GM13976 (cell line): ENCODE measurements around the gene NDUFB10.
"Not testable (repeated sequence)": the region's sequence is repeated elsewhere in the genome, so short reads cannot be mapped to it uniquely, and the experiment has no call there.

Experiments
- DNase-seq: peaks from one replicate; pipeline ENCODE4 v3.0.0; 2012; ENCODE audit warnings: low spot score
- in situ Hi-C: fragments of 300-500 bp; cut with MboI; formaldehyde crosslinking; loops from one replicate; pipeline ENCODE4 v1.12.0; 2022; ENCODE audit warnings: low sequenced_read_pairs, mixed read lengths, inconsistent platforms; ENCODE audit not compliant: unreplicated experiment
- TF ChIP-seq, protein P1 (sequence below): IDR thresholded peaks from 2 replicates; pipeline ENCODE4 v1.5.1; 2012; ENCODE audit warnings: borderline replicate concordance, mild to moderate bottlenecking; ENCODE audit not compliant: insufficient read depth; ENCODE audit errors: extremely low read depth, missing control alignments, control extremely low read depth

The NDUFB10 gene

DNA sequence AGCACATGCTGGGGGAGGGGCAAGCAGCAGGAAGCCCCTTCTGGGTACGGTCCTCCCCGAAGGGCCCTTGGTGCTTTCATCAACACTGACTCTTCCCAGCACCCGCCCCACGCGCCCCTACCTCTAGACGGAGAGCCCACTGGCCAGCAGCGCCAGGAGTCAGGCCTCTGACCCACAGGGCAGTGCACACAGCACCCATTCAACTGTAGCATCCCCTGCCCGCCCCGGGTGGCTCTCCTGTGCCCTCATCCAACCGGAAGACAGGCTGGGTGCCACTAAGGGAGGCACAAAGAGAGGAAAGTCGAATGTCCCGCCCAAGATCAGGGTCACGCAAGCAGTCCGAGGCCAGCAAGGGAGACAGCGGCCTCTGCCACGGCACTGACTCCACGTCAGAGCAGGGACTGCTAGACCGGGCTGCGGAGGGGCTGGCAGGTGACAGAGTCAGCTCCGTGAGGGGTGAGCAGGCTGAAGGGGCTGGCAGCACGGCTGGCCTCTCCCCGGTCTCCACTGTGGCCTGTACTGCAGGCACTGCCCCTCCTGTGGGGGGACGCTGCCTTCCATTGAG is 26.2 kb upstream of the NDUFB10 start:
- DNase-seq, result no peak
- in situ Hi-C loops, result loop anchor here (10.0 kb wide), 1 partner anchor 68 kb away; no protein-coding TSS in a partner anchor
- TF ChIP-seq, protein P1, sequence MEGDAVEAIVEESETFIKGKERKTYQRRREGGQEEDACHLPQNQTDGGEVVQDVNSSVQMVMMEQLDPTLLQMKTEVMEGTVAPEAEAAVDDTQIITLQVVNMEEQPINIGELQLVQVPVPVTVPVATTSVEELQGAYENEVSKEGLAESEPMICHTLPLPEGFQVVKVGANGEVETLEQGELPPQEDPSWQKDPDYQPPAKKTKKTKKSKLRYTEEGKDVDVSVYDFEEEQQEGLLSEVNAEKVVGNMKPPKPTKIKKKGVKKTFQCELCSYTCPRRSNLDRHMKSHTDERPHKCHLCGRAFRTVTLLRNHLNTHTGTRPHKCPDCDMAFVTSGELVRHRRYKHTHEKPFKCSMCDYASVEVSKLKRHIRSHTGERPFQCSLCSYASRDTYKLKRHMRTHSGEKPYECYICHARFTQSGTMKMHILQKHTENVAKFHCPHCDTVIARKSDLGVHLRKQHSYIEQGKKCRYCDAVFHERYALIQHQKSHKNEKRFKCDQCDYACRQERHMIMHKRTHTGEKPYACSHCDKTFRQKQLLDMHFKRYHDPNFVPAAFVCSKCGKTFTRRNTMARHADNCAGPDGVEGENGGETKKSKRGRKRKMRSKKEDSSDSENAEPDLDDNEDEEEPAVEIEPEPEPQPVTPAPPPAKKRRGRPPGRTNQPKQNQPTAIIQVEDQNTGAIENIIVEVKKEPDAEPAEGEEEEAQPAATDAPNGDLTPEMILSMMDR, result no peak

DNA sequence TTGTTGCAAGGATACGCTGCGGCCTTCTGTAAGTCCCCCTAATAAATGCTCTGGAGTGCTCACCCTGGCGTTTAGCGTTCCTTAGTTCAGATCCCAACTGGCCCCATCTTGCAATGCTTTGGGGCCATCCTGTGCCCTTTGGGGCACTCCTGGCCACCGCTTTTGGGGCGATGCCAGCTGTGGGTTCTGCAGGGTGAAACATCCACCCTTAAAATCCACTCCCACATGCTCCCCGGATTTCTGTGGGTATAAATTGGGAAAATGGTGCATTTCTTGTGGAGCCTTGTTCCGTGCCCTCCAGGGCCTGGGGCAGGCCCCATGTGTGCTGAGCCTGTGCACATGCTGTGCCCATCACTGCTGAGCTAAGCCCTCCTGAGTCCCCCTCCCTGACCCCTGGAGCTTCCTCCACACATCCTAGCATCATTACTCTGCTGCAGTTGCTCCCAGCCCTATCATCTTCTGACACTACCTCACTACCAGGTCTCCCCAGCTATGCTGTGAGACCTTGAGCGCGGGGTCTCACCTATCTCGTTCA is 22.3 kb upstream of the NDUFB10 start:
- in situ Hi-C loops, result loop anchor here (10.0 kb wide), 1 partner anchor 72 kb away; no protein-coding TSS in a partner anchor
- no peak for DNase-seq
- TF ChIP-seq, protein P1, result no peak

DNA sequence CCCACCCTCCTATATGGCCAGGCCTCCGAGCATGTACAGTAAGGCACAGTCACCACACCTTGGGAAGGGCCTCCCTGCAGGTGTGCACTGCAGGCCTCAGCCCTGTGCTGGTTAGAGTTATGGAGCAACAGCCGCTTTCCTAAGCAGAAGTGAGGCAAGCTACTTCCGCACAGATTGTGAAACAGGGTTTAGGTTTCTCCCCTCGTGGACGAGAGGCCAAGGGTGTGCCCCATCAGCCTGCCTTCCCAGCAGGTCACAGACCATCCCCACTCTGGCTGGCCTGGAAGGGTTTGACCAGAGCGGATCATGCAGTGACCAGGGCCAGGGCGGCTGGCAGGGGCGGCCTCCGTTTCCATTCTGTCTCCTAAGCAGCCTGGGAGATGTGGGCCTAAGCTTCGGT is 21.0 kb upstream of the NDUFB10 start:
- in situ Hi-C loops, result loop anchor here (10.0 kb wide), 1 partner anchor 74 kb away; no protein-coding TSS in a partner anchor
- TF ChIP-seq, protein P1, result no peak
- no peak for DNase-seq

DNA sequence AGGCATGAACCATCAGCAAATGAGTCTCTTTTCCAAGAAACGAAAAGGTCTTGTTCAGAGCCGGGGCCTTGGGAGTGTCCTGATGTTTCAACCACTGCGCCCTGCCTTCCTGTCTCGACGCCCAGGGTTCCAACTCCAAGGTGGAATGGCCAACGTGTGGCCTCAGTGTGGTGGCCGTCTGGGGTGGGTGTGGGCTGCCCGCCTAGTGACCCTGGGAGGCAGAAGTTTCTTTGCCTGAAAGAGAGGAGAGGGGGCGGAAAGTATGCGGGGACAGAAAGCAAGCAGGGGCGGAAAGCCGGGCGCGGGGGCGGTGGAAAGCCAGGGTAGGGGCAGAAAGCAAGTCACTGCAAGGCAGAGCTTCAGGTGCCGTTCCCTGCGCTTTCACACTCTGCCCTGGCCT is 20.4 kb upstream of the NDUFB10 start:
- in situ Hi-C loops, result loop anchor here (10.0 kb wide), 1 partner anchor 74 kb away; no protein-coding TSS in a partner anchor
- no peak for DNase-seq
- TF ChIP-seq, protein P1, result no peak

DNA sequence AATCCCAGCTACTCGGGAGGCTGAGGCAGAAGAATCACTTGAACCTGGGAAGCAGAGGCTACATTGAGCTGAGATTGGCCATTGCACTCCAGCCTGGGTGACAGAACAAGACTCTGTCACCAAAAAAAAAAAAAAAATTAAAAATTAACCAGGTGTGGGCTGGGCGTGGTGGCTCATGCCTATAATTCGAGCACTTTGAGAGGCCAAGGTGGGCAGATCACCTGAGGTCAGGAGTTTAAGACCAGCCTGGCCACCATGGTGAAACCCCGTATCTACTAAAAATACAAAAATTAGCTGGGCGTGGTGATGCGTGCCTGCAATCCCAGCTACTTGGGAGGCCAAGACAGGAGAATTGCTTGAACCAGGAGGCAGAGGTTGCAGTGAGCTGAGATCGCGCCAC is 19.5 kb upstream of the NDUFB10 start:
- not testable (repeated sequence) for DNase-seq
- in situ Hi-C loops, result loop anchor here (10.0 kb wide), 1 partner anchor 75 kb away; no protein-coding TSS in a partner anchor

DNA sequence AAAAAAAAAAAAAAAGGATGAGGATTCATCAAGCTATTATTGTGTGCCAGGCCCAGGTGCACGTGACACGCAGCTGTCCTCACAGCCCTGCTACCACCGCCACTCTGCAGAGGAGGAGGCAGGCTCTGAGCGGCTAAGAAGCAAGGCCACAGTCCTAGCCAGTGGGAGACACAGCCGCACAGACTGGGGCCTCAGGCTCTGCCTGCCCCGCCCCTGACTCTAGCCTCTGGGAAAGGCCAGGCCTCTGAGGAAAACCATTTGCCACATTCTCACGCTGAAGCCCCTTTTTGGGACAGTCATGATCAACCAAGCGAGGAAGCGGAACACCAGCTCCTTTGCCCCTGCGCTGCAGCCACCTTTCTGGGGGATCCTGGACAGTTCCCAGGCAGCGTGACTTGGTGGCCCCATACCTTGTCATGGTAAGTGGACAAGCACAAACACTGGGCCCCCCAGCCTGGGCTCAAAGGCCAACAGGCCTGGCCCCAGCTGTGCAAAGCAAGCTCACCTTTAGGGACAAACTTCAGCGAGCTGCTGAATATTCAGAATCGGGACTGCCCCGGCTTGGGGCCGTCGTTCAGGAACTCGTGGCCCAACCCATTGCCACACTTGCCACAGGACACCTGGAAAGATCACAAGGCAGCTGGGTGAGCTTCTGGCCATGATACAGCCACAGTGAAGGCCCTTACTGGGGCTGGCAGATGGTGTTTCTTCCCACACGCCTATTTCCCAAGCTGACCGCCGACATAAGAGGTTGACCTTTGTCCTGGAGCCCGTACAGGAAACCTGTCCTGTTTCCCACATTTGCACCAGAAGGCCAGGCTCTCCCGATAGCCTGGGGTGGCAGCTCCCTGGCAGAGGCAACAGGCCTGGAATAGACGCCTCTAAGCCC is 18.8 kb upstream of the NDUFB10 start:
- TF ChIP-seq, protein P1, result no peak
- in situ Hi-C loops, result no loop called here
- no peak for DNase-seq
